Keratinocyte (primary cell): ENCODE results near the gene MGAT5. TPM values are rescaled to one million over a fixed set of nuclear protein-coding genes. Genes with fewer than 3 reads are reported as not detected.

ENCODE experiments used
- DNase-seq: peaks from one replicate; pipeline ENCODE4 v3.0.0-alpha.2; 2011; ENCODE audit warnings: low read depth, missing footprints, low spot score
- FAIRE-seq: peaks from 2 replicates; lab custom pipeline; 2011; peaks lifted over from hg19 to GRCh38; lab: Jason Lieb, UNC
- H2AFZ ChIP-seq: 2 replicates; pipeline ENCODE4 v1.6.0; 2012; ENCODE audit warnings: low read length, control low read depth, inconsistent platforms; ENCODE audit not compliant: control insufficient read depth
- H3K27ac ChIP-seq: 2 replicates; pipeline ENCODE4 v1.5.1; 2011; ENCODE audit warnings: low read length; ENCODE audit not compliant: control insufficient read depth, insufficient read depth
- H3K27me3 ChIP-seq: 3 replicates; pipeline ENCODE4 v1.6.0; 2011; ENCODE audit warnings: low read length; ENCODE audit not compliant: control insufficient read depth, insufficient read depth; ENCODE audit errors: extremely low read depth
- H3K36me3 ChIP-seq, 2 experiments: 2 replicates in 1 of 2; 3 replicates in 1 of 2; pipeline ENCODE4 v1.5.1; 2011; ENCODE audit warnings: low read length in 2 of 2, mild to moderate bottlenecking in 1 of 2; ENCODE audit not compliant: control insufficient read depth in 2 of 2, insufficient read depth in 2 of 2; ENCODE audit errors: extremely low read depth in 1 of 2
- H3K4me1 ChIP-seq: 3 replicates; pipeline ENCODE4 v1.5.1; 2011; ENCODE audit warnings: low read length; ENCODE audit not compliant: control insufficient read depth, insufficient read depth; ENCODE audit errors: extremely low read depth
- H3K4me2 ChIP-seq: 3 replicates; pipeline ENCODE4 v1.6.0; 2011; ENCODE audit warnings: low read depth, low read length; ENCODE audit not compliant: control insufficient read depth, insufficient read depth; ENCODE audit errors: extremely low read depth
- H3K4me3 ChIP-seq, 3 experiments: fragments of 200-600 bp in 1 of 3; sonication (generic) in 1 of 3; 2 replicates in 2 of 3; 3 replicates in 1 of 3; pipeline ENCODE4 v1.5.1; 2011 to 2016; ENCODE audit warnings: low read length in 3 of 3, mild to moderate bottlenecking in 3 of 3, control low read depth in 2 of 3, inconsistent platforms in 1 of 3, low read depth in 1 of 3, mixed read lengths in 1 of 3, mixed run types in 1 of 3, moderate library complexity in 1 of 3; ENCODE audit not compliant: control insufficient read depth in 2 of 3, insufficient read depth in 2 of 3; ENCODE audit errors: extremely low read depth in 1 of 3
- H3K79me2 ChIP-seq: 2 replicates; pipeline ENCODE4 v1.6.0; 2012; ENCODE audit warnings: low read length; ENCODE audit not compliant: control insufficient read depth, insufficient read depth
- H3K9ac ChIP-seq: 3 replicates; pipeline ENCODE4 v1.6.0; 2011; ENCODE audit warnings: low read length; ENCODE audit not compliant: control insufficient read depth, insufficient read depth; ENCODE audit errors: extremely low read depth
- H3K9me1 ChIP-seq: 3 replicates; pipeline ENCODE4 v1.6.0; 2011; ENCODE audit warnings: low read length; ENCODE audit not compliant: control insufficient read depth, insufficient read depth; ENCODE audit errors: extremely low read depth
- H3K9me3 ChIP-seq: 2 replicates; pipeline ENCODE4 v1.5.1; 2012; ENCODE audit warnings: low read depth, low read length; ENCODE audit not compliant: control insufficient read depth
- H4K20me1 ChIP-seq: 3 replicates; pipeline ENCODE4 v1.6.0; 2011; ENCODE audit warnings: low read length; ENCODE audit not compliant: control insufficient read depth, insufficient read depth; ENCODE audit errors: extremely low read depth
- CTCF ChIP-seq, 3 experiments: IDR thresholded peaks in 1 of 3; conservative IDR thresholded peaks in 1 of 3; optimal IDR thresholded peaks in 1 of 3; 2 replicates in 2 of 3; 3 replicates in 1 of 3; pipeline versions ENCODE3 to v1.5.1; 2011; ENCODE audit warnings: low read length in 3 of 3, mild to moderate bottlenecking in 3 of 3, moderate library complexity in 2 of 3, control low read depth in 1 of 3, inconsistent platforms in 1 of 3; ENCODE audit not compliant: insufficient read depth in 2 of 3; ENCODE audit errors: extremely low read depth in 1 of 3
- EZH2 ChIP-seq: IDR thresholded peaks from one replicate; pipeline ENCODE4 v1.6.1; 2012; ENCODE audit warnings: inconsistent platforms, mild to moderate bottlenecking, low read length, moderate library complexity
- dilution Hi-C: fragments of 300-500 bp; cut with MboI; formaldehyde crosslinking; loops from one replicate; pipeline ENCODE4 v1.7.0; 2020; ENCODE audit warnings: low sequenced_read_pairs; ENCODE audit not compliant: extremely low pct_ligation_motif_present
- polyA plus RNA-seq, 5 experiments: library from polyadenylated mRNA; depleted of rRNA in 3 of 5; stranded (reverse) in 3 of 5; stranded (forward) in 1 of 5; unstranded in 1 of 5; fragments of >200 nt; gene quantifications; 1 replicate in 1 of 5; 2 replicates in 3 of 5; 3 replicates in 1 of 5; pipeline versions ENCODE4 v1.2.1 to v1.2.3, GENCODE V29; 2011 to 2012; ENCODE audit warnings: missing spikeins in 2 of 5, low read depth in 1 of 5, low replicate concordance in 1 of 5

Gene MGAT5
- polyA plus RNA-seq, 1 donor (not counting 4 experiments of a cell fraction or from before 2014, with no cell fraction given), result 23.0 TPM

- Histone ChIP-seq H3K9ac (no peak overlapping the region), H3K9me1 (no peaks in the 10 kb centered on the region), H3K4me2 (no peak overlapping the region), H3K4me3 (no peak overlapping the region), H3K36me3 (peaks cover 9% of the 10 kb centered on the region in 2 experiments), H4K20me1 (no peaks in the 10 kb centered on the region), H3K79me2 (no peaks in the 10 kb centered on the region), H2AFZ (no peak overlapping the region), H3K9me3 (no peaks in the 10 kb centered on the region), H3K4me1 (no peaks in the 10 kb centered on the region), H3K27me3 (no peaks in the 10 kb centered on the region), H3K27ac (no peak overlapping the region)
- TF ChIP-seq EZH2 (no peak), CTCF (optimal IDR thresholded peaks at IDR 0.05 in 1 of 3, IDR thresholded peaks at IDR 0.05 in 1 of 3, conservative IDR thresholded peaks at IDR 0.05 in 1 of 3; ENCODE audit: extremely low read depth in 1 of 3, insufficient read depth in 2 of 3, low read length in 3 of 3) (no peak)
- FAIRE-seq (no peak), DNase-seq (no peak)
- dilution Hi-C loops, result no loop called here
Observed at GRCh38 chr2:134445985-134446382, 192.1 kb downstream of the MGAT5 start.

DNA sequence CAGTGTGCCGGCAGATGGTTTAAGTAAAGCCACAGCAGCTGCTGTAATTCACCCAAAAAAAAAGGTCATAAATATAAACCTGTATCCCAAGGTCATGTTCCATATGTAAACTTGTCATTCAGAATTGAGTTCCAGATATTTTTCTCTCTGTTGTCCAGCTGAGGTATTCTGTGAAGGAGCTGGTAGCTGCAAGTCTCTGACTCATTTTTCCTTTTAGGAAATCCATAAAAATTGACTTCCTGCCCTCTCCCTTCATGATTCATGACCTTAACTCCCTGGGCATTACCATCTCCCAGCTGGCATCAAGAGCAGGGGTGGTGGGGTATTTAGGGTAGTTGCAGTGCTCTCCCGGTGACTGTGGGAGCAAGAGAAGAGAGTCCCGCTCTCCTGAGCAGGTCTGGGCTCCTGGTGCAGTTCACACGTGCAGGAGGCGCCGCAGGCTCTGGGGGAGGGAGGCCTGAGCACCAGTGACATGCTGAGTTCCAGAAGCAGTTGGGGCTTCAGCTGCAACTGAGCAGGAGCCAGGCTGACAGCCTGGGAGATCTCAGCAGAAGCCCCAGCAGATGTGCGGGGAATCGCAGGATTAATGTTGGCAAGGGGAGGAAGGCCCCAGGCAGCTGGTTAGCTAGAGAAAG, 192.6 kb downstream of the MGAT5 start:
- Histone ChIP-seq H3K9me1 (no peaks in the 10 kb centered on the region), H3K4me3 (no peak overlapping the region), H3K9ac (no peak overlapping the region), H3K4me1 (no peaks in the 10 kb centered on the region), H3K27ac (no peak overlapping the region), H2AFZ (no peak overlapping the region), H3K36me3 (peaks cover 9% of the 10 kb centered on the region in 2 experiments), H3K4me2 (no peak overlapping the region), H3K9me3 (no peaks in the 10 kb centered on the region), H3K27me3 (no peaks in the 10 kb centered on the region), H3K79me2 (no peaks in the 10 kb centered on the region), H4K20me1 (no peaks in the 10 kb centered on the region)
- TF ChIP-seq CTCF (optimal IDR thresholded peaks at IDR 0.05 in 1 of 3, IDR thresholded peaks at IDR 0.05 in 1 of 3, conservative IDR thresholded peaks at IDR 0.05 in 1 of 3; ENCODE audit: extremely low read depth in 1 of 3, insufficient read depth in 2 of 3, low read length in 3 of 3), result no peak
- TF ChIP-seq EZH2, result no peak
- DNase-seq, result no peak
- dilution Hi-C loops, result no loop called here
- FAIRE-seq, result no peak
